ENCODE measurements around the gene ACOXL.

GRCh38 chr2:110868971-110869370 is 136.6 kb downstream of the ACOXL start:
- TF ChIP-seq POLR2A (IDR thresholded peaks at IDR 0.05) (no peak), CTCF (IDR thresholded peaks at IDR 0.05) (no peak)
